ENCODE results near the gene CNTN2. TPM values are rescaled to one million over a fixed set of nuclear protein-coding genes. Genes with fewer than 3 reads are reported as not detected.

CNTN2 gene
- total RNA-seq, 1 donor from 2014 or later: 8.0 TPM

DNA sequence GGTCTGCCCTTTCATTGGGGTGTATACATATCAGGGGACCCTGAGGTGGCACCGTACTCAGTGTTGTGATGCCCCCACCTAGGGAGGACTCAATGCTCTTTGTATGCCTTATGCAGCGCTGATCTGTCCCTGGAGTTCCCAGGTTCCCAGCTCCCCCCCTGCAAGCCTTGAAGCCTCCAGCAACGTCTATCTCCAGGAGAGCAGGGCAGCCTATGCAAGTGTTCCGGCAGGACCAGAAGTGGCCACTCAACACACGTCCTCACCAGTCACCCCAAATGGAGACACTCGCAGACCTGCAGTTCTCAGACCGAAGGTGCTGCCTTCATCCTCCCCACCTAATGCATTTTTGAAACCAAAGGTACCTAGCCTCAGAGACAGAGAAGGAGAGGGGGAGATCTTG, 25.2 kb upstream of the CNTN2 start:
- no peak for DNase-seq (ENCODE audit: low spot score)
- ATAC-seq: no peak
- intact Hi-C loops (cut with DNase I): no loop called here

DNA sequence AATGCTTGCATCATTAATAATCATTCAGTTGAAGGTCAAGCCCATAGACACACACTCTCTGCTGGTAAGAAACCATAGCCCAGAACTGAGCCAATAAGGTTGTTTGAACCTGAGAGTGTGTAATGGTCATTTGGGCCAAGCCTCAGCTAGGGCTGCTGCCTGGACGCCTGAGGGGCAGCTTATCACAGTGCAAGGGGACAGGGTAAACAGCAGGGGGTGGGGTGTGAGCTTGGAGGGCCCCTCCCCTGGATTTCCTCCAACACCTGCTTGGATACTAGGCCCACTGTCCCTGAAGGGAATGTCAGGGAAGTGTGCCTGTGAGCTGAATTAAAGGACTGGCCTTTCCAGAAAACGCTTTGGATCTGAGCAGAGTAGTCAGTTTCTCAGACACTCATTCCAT, 24.6 kb upstream of the CNTN2 start:
- no peak for ATAC-seq
- no peak for DNase-seq (ENCODE audit: low spot score)
- intact Hi-C loops (cut with DNase I): no loop called here

DNA sequence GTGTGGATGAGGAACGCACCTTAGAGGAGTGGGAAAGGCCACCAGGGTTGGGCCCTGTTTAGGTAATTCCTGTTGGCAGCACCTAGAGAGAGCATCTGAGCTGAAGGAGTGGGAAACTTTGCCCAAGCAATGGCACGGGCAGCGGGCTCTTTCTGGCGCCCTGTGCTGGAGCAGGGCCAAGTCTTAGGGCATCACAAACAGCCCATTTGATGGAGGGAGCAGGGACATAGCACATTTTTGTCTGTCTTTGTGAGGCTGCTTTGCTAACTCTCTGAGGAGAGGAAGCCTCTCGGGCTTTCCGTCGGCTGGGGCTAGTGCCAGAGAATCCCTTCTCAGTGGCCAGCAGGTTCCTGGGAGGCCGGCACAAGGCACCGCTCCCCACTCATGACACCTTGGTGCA, 22.5 kb upstream of the CNTN2 start:
- no peak for ATAC-seq
- DNase-seq (ENCODE audit: low spot score): no peak
- intact Hi-C loops (cut with DNase I): no loop called here

DNA sequence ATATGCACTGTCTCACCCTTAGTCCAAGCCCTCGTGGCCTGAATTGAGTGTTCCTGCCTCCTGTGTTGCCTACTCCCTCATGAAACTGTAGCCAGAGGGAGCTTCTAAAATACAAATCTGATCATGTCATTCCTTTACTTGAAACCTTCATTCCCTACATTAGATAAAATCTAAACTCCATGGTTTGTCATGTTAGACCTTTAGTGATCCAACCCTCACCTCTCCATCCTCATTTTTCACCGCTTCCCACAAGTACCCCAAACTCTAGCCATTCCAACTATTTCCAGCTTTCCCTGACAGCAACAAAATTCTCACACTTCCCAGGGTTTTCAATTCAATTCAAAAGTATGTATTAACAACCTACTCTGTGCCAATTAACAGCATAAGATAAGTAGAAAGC, 18.3 kb upstream of the CNTN2 start:
- DNase-seq (ENCODE audit: low spot score) (no peak), ATAC-seq (no peak)
- intact Hi-C loops (cut with DNase I): no loop called here

DNA sequence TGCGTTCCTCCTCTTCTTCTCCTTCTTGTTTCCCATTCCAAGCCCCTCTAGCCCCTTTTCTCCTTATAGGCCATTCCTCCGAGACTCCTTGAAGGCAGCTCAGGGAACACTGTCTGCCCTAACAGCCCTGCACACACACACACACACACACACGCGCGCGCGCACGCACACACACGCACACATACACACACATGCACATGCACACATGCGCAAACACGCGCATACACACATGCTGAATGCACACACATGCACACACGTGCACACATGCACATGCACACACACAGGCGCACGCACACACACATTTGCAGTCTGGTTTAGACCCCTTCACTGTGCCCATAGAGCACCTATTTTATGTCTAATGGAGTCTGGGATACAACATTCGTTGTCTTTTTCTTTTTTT, 17.8 kb upstream of the CNTN2 start:
- intact Hi-C loops (cut with DNase I): no loop called here
- DNase-seq (ENCODE audit: low spot score) (no peak), ATAC-seq (no peak)

DNA sequence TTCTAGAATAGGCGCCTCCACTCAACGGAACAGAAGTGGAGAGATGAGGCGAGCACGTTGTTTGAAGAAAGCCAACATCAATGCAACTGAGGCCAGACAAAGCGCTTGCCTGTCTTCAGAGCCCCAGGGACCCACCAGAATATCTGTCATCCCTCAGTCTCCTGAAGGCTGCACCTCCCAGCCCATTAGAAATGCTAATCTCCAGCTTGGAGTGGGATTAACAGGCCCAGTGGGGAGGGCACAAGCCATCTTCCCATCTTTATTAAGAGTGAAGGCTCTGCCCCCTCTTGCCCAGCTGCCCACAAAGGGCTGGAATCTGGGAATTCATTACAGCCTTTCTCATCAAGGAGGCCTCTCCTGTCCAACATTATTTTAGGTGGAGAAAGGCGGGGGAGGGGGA, 16.8 kb upstream of the CNTN2 start:
- no peak for ATAC-seq
- intact Hi-C loops (cut with DNase I): no loop called here
- no peak for DNase-seq (ENCODE audit: low spot score)

DNA sequence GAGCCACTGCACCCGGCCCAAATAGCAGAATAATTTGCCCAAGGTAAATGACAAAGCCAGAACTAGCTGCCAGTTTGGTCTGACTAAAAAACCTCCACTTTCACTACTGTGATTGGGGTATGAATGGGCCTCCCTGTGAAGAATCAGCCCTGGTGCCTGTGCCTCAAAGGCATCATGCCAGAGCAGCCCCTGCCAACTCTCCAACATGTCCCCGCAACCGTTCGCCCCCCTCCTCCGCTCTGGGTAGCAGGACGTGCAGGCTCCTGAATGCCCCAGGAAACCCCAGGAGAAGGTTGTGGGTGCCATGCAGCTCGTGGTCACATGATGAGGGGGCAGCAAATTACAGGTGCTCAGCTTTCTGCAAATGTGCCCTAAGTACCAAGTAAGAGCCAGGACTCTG, 14.6 kb upstream of the CNTN2 start:
- DNase-seq (ENCODE audit: low spot score) (no peak), ATAC-seq (no peak)
- intact Hi-C loops (cut with DNase I): no loop called here

DNA sequence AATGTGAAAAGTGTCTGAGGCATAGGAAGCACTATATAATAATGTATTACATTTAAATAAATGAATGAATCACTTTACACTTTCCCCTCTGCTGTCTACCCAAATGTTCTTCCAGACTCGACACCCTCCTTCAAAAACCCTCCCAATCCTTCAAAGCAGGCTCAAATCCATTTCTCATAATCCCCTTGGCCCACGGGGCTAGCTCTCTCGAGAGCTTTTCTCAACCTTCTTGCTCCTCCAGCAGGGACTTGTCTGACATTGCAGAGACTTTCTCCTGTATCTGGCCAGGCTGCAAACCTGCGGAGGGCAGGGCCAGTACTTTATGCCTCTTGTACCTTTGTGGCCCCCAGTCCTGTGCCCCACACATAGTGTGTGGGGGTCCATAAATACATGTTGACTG, 14.1 kb upstream of the CNTN2 start:
- ATAC-seq (no peak), DNase-seq (ENCODE audit: low spot score) (no peak)
- intact Hi-C loops (cut with DNase I): no loop called here

DNA sequence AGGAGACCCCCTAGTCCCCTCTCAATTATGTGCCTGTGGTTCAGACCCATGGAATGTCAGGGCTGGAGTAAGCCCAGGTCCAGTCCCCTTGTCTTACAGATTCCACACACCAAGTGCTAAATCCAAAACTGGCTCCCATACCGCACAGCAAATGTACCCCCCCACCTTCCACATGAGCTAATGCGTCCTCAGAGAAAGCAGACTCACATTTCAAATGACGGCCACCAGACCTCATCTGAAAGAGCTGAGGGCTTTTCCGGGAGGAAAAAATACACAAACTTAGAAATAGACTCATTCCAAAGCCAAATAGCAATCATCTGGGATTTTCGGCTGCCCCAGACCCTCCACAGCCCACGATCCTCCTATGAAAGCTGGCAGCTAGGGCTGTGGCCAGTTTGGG, 12.8 kb upstream of the CNTN2 start:
- intact Hi-C loops (cut with DNase I): no loop called here
- ATAC-seq: no peak
- no peak for DNase-seq (ENCODE audit: low spot score)

DNA sequence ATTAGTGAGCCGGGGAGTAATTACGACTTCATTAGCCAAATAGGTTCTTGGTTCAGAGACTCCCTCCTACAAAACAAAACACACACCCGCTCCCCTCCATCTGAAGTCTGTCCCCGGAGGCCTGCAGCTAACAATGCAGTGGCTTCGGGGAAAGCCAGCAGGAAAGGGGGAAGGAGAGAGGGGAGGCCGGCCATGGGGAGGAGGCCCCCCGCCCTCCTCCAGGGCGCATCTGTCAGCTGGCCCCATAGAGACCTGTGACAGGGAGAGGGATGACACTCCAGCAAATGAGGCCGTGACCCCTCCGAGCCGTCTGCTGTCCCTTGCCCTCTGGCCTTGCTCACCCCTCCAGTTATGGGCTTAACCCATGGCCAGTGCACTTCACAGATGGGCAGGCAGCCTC, 12.1 kb upstream of the CNTN2 start:
- no peak for DNase-seq (ENCODE audit: low spot score)
- no peak for ATAC-seq
- intact Hi-C loops (cut with DNase I): no loop called here

DNA sequence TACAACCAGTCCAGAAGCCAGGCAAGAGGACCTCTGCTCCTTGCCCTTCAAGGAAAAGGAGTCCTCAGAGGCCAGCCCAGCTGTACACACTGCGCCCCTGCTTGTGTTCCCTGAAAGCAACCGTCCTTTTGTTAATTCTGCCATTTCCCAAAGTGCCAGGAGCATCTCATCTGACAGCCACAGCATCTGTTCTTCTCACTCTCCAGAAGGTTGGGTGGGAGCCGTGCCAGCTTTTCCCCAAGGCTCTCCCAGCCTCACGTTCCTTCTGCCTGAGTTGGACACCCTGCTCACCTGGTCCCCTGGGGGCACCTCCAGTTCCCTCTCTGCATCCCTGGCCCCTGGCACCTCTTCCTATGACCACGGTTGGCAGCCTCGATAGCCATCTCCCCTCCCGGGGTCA, 10.5 kb upstream of the CNTN2 start:
- ATAC-seq (no peak), DNase-seq (ENCODE audit: low spot score) (no peak)
- intact Hi-C loops (cut with DNase I): no loop called here

DNA sequence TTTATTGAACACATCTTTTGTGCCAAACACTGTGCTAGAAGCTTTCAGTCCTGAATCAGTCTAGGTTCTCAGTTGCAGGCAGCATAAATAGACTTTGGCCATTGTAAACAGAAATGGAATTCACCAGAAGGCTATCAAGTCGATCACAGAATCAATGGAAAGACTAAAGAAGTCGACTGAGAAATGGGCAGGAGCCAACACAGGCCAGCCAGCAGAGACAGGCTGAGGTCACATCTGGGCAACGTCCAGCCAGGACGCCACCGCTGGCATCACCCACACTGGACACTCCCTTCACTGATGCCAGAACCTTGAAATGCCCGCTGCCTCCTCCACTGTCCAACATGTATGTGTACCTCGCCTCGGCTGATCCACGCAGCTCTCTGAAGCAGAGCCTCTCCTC, 5.5 kb upstream of the CNTN2 start:
- DNase-seq (ENCODE audit: low spot score) (no peak), ATAC-seq (no peak)
- intact Hi-C loops (cut with DNase I): no loop called here

DNA sequence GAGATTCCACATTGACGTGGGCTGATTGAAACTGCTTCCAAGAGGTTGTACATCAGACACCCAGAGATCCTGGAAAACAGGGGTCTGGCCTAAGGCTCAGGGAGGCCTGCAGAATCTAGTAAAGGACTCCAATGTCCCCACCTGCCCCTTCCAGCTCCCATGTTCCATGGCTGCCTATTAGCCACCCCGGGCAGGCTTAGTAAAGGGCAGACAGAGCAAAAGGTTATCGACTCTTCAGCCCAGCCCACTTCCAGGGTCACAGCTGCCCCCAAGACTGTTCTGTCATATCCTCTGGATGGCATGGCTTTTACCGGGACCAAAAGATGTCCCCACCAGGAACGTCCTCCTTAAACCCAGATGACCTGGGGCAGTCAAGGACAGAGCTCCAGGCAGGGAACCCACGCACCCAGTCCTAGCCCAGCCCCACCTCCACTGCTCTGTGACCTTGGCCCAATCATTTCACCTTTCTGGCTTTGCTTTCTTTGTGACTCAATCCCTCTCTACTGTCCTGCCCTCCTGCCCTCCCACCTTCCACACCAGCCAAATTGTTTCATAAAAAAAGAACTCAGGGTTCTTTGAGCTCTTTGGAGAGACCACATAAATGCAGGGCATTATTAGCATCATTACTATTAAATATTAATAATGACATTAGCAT, 4.8 kb upstream of the CNTN2 start:
- ATAC-seq: no peak
- intact Hi-C loops (cut with DNase I): no loop called here
- DNase-seq (ENCODE audit: low spot score): no peak

DNA sequence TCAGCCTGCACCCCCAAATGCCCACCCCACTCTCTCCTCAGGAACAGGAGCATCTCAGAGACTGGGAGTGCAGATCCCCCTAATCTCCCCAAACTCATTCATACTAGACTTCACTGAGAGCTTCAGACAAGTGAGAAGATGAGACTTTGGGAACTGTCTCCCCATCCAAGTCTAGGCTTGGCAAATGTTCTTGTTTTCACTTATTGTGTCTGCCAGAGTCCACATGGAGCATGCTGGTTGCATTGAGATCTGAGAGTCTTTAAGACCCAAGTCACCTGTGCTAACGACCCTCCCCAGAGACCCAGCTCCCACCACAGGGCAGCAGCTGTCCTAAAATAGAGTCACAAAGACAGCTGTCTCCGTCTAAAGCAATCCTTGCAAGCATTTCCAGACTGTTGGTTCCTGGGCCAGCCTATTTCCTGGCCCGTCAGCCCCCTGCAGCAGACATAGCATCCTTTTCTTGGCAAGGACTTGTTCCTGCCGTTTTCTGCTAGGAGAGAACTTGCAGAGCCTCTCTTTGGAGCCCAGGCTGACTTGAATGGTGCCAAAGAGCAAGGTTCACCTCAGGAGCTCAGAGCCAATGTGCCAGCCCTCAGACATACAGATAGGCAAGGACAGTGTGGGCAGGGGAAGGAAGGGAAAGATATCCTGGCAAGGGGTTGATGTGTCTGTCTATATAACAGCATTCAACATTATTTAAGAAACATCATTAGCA, 1.9 kb upstream of the CNTN2 start:
- ATAC-seq (no peak), DNase-seq (ENCODE audit: low spot score) (no peak)
- intact Hi-C loops (cut with DNase I): no loop called here

DNA sequence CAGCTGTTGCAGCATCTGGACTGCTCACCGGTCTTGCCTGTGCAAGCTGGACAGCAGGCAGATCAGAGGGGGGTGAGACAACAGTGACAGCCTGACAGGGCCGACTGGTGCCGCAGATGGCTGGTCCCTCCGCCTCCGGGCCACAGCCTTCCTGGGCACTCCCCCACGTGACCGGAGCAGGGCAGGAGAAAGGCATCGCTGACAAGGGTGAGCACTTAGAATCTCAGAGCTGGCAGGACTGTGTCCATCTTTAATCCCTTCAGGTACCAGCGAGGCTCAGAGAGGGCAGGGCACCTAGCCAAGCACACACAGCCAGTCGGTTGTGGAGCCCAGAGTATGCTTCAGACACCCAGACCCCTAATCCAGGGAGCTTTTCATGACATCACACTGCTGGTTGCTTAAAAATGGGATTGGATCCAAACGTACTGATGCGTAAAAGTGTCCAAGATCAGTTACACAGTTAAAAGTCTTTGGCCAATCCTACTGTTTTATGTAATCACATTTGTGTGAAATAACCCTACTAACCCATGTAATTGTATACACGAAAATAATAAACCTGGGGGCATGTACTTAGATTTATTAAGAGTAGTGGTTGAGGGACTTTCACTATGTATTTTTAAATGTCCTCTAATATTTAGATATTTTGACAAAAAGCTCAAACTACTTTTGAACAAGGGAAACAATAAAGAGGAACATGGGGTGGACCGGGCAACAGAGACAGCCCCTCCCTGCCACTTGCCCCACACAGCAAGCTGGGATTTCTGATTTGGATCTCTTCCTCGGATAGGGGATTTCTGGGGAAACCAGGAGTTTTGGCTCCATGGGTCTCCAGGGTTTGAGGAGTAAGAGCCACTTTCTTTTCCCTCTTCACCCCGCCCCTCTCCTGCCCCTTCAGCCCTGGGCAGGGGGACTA, 758 bp upstream of the CNTN2 start:
- DNase-seq (ENCODE audit: low spot score): no peak
- intact Hi-C loops (cut with DNase I): no loop called here
- ATAC-seq: no peak

DNA sequence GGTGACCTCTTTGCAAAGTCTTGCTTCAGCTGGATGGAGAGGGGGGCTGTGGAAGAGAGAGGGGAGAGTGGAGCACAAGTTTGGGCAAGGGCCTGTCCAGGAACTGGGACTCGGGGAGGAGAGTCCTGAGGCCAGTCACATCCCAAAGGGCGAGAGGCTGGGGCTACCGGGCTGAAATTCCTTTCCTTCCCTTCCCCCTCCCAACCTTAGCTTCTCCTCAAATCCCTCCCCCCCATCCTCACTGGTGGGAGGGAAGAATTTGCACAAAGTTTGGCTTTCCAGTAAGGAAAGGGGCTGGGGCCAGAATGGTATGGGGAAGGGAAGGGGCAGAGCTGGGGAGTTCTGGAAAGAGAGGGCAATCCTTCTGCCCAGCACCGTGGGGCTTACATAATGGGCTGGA, 854 bp downstream of the CNTN2 start:
- DNase-seq (ENCODE audit: low spot score) (no peak), ATAC-seq (no peak)
- intact Hi-C loops (cut with DNase I): no loop called here

DNA sequence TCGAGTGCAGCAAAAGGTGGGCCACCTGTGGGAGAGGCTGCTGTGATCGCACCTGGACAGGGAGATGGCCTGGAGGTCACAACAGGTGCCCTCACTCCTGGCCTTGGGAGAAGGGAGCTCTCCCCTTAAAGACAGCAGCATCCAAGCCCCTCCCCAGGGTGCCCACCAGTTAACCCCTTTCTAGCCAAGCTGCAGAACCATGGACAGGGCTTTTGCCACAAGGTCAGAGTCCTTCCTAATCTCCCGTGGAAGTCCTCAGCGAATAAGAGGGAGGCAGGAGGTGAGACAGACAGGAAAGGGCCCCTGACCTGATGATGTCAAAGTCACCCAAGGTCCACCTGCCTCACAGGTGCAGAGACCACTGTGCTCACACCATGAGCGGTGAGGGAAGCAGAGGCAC, 1.7 kb downstream of the CNTN2 start:
- DNase-seq (ENCODE audit: low spot score) (no peak), ATAC-seq (no peak)
- intact Hi-C loops (cut with DNase I): no loop called here

DNA sequence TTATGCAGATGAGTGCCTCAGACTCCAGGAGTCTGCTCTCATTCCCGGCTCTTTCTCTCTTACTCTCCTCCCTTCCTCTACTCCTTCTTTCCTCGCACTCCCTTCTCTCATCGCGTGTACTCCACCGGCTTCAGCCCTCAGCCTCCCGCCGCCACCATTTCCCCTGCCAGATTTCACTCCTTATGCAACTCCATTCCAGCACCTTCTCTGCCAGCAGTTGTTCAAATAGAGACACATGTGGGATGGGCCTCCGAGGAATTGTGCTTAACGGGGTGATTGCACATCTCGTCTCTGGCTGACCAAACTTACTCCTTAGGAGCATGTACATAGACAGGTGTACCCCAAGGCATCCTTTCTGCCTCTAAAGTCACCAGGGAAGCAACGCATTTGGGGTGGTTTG, 2.1 kb downstream of the CNTN2 start:
- intact Hi-C loops (cut with DNase I): no loop called here
- DNase-seq (ENCODE audit: low spot score) (no peak), ATAC-seq (no peak)

DNA sequence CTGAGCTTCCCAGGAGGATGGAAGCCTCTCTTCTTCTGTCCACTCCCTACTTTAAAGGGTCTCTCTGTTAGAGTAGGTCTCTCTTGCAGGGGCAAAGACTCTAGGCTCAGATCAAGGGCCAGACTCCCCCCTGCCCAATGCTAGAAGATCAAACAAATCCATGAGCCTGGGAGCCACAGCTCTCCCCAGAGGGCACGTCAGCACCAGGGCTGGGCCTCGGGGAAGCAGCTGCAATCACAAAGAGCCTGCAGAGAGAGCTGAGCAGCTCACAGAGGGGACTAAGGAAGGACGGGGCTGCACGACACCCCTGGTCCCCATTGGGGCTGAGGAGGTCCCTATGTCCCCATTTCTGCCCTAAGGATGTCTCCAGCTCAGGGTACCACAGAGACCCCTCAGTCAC, 3.9 kb downstream of the CNTN2 start:
- intact Hi-C loops (cut with DNase I): no loop called here
- ATAC-seq (no peak), DNase-seq (ENCODE audit: low spot score) (no peak)

DNA sequence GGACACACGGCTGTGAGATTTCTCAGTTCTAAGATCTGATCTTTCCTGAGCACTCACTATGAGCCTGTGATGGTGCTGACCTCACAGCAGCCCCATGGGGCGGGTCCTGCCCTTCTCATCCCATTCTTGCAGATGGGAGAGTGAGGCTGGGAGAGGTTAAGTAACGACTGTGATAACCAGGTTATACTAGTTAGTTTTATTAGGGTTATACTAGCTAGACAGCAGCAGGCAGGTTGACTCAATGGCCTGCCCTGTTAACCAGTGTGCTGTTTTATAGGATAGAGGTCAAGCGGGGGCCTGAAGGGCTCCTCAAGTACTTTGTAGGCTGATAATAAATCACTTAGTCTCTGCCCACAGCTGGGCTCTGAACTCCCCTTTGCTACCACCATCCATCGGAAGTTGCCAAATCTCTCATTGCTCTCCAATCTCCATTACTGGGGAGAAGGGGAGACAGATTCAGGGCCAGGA, 4.8 kb downstream of the CNTN2 start:
- ATAC-seq: no peak
- intact Hi-C loops (cut with DNase I): no loop called here
- DNase-seq (ENCODE audit: low spot score): no peak
